Stimulated activated CD8-positive, alpha-beta memory T cell treated with anti-CD3 and anti-CD28 coated beads, Interleukin-2, amount 100 ng/mL, for 1 hour (primary cell): ENCODE data around the gene CELF2.

ENCODE experiments used
- DNase-seq, 2 donors: peaks; one replicate each; pipeline ENCODE4 v3.0.0-alpha.2; 2020; ENCODE audit warnings: low read depth in 2 of 2

Gene CELF2

DNA sequence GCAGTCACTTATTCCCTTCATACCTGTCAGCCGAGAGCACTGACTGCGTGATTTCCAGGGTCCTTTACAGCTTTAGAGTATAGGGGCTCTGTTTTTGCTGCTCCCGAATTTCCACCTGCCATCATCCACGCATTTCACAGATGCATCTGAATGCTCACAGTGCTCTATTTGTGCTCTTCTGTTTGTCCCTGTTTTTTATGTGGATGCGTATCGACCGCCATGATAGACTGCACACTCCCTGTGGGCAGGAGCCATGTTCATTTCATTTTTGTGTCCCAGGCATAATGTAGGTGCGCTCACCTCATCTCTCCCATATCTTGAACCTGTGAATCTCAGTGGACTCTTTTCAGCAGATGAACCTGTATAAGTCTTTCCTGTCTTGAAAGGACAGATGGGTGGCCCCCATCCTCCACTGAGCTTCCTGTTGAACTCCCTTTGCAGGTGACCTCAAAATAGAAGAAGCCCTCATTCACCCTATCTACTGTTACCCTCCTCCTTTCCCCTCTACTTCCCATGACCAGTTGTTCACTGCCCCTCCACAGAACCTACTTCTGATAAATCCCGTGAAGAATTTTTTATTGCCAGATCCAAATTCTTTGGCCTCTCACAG, 228.4 kb downstream of the CELF2 start:
- DNase-seq: no peak

DNA sequence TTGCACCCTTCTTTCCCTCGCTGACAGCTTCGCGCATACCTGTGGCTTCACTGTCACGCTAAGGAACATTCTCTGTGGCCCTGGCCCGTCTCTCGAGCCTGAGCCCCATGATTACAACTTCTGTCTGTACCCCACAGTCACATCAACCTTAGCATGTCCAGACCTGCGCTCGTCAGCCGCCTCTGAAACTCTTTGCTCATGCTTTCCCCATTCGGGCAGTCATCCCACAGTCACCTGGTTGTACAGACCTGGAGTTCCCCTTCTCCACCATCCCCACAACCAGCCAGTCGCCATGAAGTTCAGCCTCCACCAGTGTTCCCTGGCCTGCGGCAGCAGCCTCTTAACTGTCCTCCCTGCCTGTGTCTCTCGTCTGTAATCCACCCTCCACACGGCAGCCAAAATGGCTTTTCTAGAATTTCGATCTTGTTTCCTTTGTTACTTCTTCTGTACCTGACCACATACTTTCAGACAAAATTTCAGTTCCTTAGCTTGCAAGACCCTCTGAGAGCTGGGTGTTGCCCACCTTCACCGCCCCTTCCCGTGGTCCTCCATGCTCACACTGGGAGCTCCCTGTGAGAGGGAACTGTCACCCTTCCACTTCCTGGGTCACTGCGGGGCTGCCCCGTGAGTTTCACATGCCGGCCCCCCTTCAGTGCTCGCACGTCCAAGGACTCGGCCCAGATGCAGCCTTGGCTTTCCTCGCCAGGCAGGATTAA, 229.2 kb downstream of the CELF2 start:
- no peak for DNase-seq

DNA sequence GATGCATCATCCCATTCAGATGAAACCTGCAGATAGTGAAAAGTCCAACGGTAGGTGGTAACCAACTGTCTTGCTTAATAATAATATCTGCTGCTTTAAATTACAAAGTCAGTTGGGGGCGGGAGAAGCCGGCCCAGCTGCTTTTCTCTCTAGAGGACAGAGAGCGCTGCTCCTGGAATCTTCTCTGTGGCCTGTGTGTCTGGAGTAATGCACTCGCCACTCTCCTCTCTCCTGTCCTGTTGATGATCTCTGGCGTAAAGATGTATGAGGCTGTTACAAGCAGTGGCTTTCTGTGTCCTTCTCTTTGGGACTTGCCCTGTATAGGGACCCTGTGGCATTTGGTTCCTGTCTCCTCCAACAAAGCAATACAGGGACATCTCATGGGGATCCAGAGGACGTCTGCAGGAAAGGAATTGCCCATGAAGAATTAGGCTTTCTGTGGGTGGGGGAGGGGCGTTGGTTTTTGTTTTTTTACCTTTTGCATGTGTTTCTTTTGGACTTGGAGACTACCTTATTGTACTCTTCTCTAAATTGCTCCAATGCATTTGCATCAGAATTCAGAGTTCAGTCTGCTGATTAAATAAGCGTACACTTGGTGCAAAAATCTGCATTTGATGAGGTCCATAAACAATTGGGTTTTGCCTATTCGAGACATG, 231.6 kb downstream of the CELF2 start:
- no peak for DNase-seq

DNA sequence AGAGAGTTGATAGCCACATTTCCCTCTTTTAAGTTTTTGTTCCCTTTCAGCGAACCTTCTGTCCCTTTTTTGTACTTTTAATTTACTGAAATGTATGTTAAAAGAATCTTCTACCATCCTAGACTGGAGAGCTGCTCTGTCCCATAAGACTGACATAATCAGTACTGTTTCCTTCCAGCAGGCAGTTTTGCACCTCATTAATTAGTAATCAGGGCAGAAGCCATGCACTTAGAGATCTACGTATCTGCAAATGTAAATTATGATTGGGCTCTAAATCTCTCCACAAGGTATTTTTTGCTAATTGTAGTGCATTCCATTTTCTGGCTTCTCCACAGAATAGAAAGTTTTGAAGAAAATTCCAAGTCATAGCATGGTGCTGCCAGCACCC, 232.1 kb downstream of the CELF2 start:
- no peak for DNase-seq

DNA sequence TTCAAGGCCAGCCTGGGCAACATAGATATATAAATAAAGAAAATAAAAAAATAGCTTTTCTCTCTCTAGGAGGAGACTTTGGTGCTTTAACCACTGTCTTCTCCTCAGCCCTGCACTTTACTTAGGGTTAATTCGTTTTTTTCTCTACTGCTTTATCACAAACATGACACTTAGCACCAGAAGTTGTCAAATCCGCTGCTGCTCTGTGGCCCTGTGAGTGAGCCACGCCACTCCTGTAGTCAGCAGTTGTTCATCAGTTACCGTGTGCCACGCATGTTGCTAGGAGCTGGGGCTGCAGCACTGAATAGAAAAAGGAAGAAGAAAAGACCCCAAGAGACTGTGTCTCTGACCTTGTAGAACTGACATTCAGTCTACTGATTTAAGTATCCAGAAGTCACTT, 232.6 kb downstream of the CELF2 start:
- DNase-seq: no peak

DNA sequence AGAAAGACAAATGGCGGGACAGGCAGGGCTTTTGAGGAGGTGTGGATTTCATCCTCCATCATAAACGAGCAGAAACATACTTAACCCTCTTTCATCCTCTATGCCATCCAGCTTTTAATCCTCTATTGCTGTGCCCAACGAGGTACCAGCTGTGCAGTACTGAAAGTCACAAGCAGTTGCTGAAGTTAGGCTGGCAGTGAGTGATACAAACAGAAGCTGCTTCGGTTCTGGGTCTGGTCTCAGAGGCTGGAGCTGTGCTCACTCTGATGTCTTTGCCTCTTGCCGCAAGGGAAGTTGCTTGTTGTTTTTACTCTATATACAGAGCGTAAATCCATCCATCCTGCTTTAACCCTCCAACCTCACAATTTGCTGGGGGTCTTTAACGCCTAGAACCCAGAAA, 235.2 kb downstream of the CELF2 start:
- no peak for DNase-seq

DNA sequence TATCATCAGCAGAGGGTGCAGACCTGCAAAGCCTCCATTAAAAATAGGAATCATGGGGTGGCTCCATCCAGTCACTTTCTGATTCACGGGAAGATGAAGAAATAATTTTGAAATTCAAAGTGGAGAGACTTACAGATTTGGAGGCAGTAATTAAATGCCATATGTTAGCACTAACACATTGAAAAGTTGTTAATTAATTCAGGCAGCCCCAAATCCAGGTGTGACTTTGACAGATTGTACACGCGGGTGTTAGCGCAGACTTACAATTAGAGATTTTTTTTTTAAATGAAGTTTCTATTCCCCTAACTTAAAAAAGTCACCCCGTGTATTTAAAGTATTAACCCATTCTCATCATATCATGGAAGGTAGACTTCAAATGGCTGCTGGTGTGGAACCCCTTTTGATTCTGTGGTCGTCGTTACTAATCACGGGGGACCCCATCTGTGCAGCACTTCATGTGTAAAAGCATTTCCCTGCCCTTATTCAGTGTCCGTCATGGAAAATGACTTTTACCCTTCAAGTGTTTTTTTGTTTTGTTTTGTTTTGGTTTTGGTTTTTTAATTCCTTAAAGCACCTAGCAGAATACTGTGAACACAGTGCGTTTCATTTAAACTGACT, 235.8 kb downstream of the CELF2 start:
- DNase-seq: no peak

DNA sequence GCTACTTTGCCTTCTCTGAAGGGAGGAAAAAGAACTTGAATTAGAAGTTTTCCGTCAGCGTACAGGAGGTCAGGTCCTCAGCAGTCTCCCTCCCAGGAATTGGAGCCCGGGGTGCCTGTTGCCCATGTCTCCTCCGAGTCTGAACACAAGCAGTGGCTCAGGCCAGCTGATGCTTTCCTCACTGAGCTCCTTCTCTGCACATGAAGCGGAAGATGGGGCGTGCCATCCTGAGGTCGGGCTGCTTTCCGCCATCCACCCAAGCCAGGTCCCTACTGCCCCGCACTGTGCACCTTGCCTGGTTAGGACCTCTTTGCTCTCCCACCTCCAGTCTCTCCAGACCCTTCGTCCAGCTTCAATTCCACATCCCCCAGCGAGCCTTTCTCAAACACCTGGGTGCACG, 237.5 kb downstream of the CELF2 start:
- DNase-seq: no peak

DNA sequence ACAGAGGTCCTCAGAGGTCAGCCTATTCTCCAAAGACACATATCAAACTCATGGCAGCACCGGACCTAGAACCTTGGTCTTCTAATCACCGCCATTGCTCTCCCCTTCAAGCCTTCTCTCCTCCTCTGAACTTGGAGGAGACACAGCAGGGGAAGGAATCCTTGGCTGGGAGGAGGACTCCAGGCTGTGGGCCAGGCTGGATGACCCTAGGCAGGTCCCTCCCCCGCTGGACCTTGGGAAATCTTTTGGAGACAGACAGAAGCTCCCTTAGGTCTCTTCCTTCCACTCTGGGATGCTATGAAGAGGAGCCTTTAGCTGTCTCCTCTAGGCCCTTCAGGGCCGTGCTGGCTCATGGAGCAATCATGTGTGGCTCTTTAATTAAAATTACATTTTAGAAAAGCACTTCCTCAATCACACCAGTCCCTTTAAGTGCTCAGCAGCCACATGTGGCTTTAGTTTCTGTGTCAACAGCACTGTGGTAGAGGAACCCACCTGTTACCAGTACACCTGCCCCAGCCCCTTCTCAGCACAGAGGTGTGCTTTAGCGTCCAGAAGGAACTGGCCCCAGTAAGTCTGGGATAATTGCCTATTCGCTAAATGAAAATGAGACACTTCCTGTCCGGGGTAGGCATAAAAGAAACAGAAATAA, 238.2 kb downstream of the CELF2 start:
- DNase-seq: no peak

DNA sequence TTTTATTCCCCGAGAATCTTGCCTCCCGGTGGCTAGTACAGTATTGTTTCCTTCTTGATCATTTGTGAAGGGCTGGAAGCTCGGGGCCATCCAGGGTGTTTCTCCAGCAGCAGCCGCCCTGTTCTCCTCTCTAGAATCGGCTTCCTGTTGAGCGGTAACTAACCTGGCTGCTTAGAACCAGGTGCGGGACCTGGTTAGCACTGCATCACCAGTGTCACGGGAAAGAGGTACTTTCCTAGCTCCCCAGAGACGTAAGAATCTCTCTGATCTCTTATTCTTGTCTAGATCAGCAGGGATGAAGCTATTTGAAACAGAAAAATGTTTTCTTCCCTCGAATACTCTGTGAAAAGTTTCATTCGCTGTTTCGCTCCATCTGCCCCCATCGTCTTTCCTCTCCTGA, 239.2 kb downstream of the CELF2 start:
- no peak for DNase-seq

DNA sequence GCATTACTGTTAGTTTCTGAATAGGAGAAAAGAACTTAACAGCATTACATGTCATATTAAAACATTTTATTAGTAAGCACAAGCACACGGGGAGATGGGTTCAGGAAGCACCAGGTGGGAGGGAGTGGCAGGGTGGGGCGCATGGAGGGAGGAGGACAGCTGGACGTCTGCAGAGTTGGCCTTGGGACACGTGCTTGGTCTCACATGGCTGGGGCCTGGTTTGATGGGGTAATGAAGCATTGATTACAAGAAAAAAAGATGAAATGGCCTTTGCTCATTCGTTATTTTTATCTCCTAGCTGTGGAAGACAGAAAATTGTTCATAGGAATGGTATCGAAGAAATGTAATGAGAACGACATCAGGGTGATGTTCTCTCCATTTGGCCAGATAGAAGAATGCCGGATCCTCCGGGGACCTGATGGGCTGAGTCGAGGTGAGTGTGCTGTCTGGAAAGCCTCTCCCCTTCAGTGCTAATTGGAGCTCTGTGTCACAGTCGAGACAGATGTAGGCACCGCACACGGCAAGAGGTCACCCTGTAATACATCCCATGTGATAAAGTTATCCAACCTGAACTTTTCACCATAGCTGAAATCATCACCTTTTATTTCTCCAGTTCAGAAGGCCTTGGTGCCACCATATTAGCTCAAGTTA, 239.9 kb downstream of the CELF2 start:
- no peak for DNase-seq

DNA sequence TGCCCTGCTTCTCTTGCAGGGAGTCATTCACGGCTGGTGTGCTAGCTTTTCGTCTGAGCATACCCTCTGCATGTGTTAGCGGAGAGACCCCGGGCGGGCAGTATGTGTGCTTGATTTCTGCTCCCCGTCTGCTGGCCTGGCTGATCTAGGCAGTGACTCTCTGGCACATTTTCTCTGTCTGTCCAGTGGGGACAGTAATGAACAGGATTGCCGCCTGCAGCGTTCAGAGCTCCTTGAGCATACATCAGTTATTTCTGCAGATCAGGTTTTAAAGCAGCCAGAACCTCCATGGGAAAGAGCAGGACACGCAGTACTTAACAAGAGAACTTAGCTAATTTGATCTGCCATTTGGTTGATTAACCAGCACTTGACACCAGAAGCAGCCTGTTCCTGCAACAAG, 242.5 kb downstream of the CELF2 start:
- DNase-seq: no peak

DNA sequence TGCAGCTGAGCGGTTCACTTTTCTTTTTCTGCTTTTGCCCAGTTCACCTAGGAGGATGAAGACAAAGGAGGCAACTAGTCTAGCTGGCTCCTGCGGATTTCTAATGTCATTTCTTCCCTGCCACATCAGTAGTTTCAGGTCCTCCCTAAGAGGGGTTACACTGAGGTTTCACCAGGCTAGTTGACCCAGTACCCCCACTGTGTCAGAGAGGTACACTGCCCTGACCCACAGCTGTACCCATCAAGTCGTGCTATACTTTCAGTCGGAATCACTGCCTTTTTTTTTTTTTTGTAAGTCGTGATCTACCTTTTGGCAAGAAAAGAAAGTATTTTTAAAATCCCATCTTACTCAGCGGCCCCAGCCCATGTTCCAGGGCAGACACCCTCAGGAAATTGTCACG, 243.5 kb downstream of the CELF2 start:
- no peak for DNase-seq

DNA sequence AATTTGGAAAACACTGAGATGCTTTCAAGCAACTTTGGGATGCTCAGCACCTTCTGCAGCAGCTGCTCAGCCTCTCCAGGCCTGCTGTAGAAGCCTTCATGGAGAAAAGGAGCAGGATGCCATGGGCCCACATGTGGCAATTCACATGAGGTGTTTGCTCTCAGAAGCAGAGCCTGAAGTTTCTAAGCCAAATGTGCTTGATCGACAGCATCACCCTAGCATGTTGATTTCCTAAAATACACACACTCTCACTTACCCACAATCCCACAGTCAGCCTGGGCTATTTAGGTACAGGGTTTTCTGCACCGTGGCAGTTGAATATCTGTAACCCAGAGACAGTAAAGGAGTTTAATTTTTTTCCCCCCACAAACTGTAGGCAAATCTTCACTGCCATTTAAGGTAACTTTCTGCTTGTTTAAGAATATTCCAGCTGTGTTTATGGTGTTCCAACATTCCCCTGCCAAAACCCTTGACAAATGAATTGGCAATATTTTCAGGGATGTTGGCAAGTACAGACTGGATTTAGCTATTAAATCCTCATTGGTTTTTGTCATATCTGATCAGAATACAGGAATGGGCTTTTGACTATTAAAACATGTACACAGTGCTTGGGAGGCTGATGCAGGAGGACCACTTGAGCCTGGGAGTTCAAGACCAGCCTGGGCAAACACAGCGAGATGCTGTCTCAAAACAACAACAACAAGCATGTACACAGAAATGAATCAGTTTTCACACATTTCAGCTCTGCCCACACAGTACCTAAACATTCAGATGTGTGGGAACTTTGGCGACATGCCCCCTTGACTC, 244.2 kb downstream of the CELF2 start:
- no peak for DNase-seq

DNA sequence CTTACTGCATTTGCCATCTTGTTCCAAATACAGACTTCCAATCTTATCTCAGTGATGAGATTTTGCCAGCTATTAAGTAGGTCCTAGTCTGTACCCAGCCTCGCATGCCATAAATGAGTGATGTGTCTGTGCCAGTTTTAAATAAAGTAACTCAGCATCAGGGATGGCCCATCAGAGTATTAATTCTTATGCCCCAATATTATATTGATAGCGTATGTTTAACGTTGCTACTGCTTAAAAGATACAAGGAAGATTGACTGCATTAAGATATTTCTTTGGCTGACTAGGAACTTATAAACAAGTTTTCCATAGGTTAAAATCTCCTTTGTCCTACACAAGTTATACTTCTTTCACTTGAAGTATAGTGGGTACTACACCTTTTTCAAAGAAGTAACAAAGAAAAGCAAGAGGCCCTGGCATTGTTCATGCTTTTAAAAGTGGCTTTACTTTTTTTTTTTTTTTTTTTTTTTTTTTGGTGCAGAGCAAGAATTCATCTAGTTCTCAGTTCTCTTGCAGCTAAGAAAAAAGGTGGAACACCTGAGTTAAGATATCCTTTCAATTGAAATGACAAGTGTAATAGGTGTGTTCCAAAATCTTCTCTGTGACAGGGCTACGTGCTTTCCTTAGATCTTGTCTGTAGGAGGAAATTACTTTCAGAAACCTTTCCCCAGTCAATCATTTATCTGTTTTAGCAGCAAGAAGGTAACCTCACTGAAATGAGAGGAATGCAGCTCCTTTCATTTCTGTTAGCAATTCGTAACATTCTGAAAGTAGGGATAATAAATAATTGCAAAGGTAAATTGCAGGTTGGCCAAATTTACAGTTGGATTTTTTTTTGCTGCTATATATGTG, 245.0 kb downstream of the CELF2 start:
- DNase-seq: no peak

DNA sequence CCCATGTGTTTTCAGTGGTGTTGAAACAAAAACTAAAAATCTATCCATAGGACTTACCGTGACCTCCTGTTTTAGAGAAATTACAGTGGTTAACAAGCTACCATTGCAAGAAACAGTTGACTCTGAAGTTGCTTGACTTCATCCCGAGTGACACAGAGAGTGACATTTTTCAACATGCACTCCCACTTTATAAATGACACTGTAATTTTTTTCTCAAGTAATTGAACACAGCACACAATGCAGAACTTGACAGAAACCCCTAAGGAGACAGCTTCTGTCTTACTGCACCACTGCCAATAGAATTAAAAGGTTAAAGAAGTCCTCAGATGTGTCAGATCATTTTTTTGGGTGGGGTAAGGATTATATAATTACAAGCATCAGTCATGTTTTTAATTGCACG, 246.1 kb downstream of the CELF2 start:
- no peak for DNase-seq

DNA sequence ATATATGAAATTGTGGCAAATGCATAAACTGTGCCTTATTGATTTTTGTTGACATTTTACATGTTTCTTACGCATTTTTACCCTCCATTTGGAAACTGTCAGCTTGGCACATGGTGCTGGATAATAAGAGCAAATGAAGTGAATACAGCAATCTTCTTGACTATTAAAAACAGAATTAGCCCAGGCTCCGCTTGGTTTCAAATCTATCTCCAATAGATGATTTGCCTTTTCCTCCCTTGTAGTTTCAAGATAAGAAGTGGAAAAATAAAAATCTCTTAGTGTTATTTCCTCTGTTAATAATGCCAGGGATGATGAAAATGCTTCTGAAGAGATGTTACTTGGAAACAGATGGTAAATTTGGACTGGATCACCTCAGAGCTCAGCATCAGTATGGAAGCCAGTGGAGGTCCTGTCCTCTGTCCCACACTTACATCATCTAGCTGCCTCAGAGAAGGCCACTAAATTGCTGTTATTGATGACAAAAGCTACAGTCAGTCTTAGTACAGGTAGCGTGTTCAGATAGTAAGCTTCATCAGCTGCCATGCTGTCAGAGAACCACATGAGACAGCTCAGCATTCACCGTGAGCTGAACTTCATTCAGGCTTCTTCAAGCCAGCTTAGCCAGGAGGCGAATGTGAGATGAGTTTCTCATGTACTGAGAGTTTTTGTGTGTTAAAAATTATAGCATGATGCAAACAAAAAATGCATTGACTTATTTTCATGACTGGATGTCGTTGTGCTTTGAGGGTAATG, 246.8 kb downstream of the CELF2 start:
- DNase-seq: no peak

DNA sequence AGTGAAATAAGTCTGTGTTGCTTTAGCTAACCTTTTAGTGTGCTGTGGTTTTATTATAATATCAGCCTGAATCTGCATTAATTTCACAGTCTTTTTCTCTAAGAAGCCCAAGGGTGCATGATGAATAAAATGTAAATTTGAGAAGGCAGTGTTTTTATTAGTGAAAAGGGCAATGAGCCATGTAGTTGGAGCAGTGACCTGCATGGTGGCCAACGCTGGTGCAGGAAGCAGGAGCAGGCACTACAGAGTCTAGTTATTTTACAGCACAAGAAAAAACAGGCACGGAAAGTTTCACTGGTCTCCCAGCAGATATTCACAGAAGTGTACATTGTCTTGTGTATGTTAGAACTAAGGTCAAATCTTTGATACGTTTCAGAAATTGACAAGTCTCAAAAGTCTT, 247.8 kb downstream of the CELF2 start:
- DNase-seq: no peak

DNA sequence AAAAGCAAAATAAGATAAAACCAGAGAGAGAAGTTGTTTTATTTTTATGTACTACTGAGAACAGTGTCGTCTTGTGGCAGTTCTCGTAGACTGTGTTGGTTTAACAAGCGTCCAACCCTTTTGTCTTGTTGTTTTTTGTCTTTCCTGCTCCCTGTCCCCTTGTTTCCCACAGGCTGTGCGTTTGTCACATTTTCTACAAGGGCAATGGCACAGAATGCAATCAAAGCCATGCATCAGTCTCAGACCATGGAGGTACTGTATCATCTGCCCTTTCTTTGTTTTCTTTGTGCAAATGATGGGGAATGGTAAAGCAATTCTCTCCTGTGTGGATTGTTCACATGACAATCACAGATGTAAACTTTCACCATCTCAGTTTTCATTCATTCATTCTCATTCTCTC, 248.8 kb downstream of the CELF2 start:
- DNase-seq: no peak
